Measurements from ENCODE around the gene INPP4B. TPM values are rescaled to one million over a fixed set of nuclear protein-coding genes. Genes with fewer than 3 reads are reported as not detected.

INPP4B gene
- total RNA-seq, 1 experiment from 2014 or later, result 14.3 TPM

GRCh38 chr4:142846729-142847596 is 862 bp upstream of the INPP4B start (continued):
- TF ChIP-seq TCF7L2 (IDR thresholded peaks at IDR 0.05; ENCODE audit: borderline replicate concordance, extremely low read depth, insufficient read depth, insufficient read length), result peak; percentile 40
- no peak for TF ChIP-seq EZH2phosphoT487 (IDR thresholded peaks at IDR 0.05; ENCODE audit: borderline replicate concordance)
- no peak for TF ChIP-seq ELF1 (IDR thresholded peaks at IDR 0.05; ENCODE audit: borderline replicate concordance, low read depth)
- TF ChIP-seq ZFX (IDR thresholded peaks at IDR 0.05), result no peak

DNA sequence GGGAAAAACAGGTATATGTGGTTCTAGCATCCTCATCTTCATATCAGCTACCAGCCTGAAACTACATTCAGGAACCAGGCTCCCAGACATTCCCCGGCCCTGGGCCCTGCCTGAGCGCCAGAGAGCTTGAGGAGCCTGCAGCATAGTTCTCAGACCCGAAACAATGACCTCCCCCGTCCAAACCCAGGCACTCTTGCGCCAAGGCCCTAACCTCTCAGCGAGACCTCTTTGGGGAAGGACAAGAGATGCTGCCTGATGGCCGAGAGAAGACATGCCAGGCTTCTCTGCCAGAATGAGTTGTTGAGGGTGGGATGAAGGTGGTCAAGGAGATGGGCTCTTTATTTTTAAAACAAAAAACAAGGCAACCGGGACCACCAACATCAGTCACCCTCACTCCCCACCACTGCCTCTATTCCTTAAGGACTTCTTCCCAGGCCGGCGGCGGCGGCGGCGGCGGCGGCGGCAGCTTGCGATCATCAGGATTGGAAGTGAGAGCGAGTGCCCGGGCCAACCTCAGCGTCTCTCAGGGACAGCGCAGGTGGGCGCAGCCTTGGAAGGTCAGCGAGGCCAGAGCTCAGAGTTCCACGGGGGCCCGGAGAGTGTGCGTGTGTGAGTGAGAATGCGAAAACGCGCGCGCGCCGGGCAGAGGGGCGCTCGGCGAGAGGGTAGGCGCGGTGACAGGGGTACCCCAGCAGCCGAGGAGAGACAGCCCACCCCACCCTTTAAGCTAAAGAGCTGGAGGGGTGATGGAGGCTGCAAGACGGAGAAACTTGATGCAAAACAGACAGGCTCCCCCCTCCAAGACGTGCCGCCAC is 601 bp downstream of the INPP4B start:
- POLR2A ChIA-PET, result no interaction called here
- H3K9me2 ChIP-seq (ENCODE audit: insufficient read depth), result no peaks in the 10 kb centered on the region
- peak overlapping the region; percentile 65 for H3K27ac ChIP-seq (ENCODE audit: low read depth, low read length)
- RAD21 ChIA-PET (ENCODE audit: low non-redundant PET in 1 of 2, low total read pairs in 2 of 2, uncharacterized antibody in 2 of 2, unreplicated experiment in 2 of 2), result no interaction called here
- H3K9ac ChIP-seq (ENCODE audit: low read length), result peak overlapping the region; percentile 41
- H4K20me1 ChIP-seq (ENCODE audit: insufficient read depth), result no peaks in the 10 kb centered on the region
- ATAC-seq, result peak; percentile 28
- H2AFZ ChIP-seq (ENCODE audit: low read depth, low read length, poor library complexity, severe bottlenecking), result peak overlapping the region; percentile 93
- no peaks in the 10 kb centered on the region for H3K9me3 ChIP-seq (ENCODE audit: control insufficient read depth in 1 of 2, insufficient read depth in 1 of 2, low read depth in 1 of 2, low read length in 2 of 2)
- peaks cover 3 to 17% of the 10 kb centered on the region in 2 experiments; a peak in 3 of 4 replicates for H3K4me1 ChIP-seq (ENCODE audit: control insufficient read depth in 1 of 2, insufficient read depth in 2 of 2, low read length in 2 of 2)
- no peaks in the 10 kb centered on the region for H3K27me3 ChIP-seq (ENCODE audit: insufficient read depth, low read length)
- intact Hi-C loops (cut with micrococcal nuclease), result loop anchor here (2.0 to 10.0 kb wide), 7 partner anchors 493 to 1981 kb away; no protein-coding TSS in a partner anchor
- peak overlapping the region; percentile 98 for H3K4me2 ChIP-seq (ENCODE audit: low read length)
- DNase-seq (ENCODE audit: low read depth, low spot score), result no peak
- no peaks in the 10 kb centered on the region for H3K36me3 ChIP-seq (ENCODE audit: control insufficient read depth in 1 of 2, insufficient read depth in 2 of 2, low read length in 2 of 2)
- peak overlapping the region; percentile 63 to 69 for H3K4me3 ChIP-seq (replicated peaks in 1 of 2; ENCODE audit: low read depth in 1 of 2, low read length in 2 of 2)
- BruUV-seq (replicated peaks), result no TSS peak
- CTCF ChIA-PET, result interaction anchor here (0.8 to 1.3 kb wide), 2 partner anchors 37 to 717 kb away, joined by 3 to 4 read pairs; no protein-coding TSS in a partner anchor
- H3K79me2 ChIP-seq (ENCODE audit: insufficient read depth, low read length), result no peaks in the 10 kb centered on the region
- TF ChIP-seq CBX3 (IDR thresholded peaks at IDR 0.05; ENCODE audit: low read depth), result no peak
- TF ChIP-seq ZBTB33 (IDR thresholded peaks at IDR 0.05; ENCODE audit: extremely low read depth, insufficient replicate concordance, low read length), result no peak
- TF ChIP-seq, protein P1, sequence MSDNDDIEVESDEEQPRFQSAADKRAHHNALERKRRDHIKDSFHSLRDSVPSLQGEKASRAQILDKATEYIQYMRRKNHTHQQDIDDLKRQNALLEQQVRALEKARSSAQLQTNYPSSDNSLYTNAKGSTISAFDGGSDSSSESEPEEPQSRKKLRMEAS (IDR thresholded peaks at IDR 0.05), result no peak
- TF ChIP-seq, protein P2, sequence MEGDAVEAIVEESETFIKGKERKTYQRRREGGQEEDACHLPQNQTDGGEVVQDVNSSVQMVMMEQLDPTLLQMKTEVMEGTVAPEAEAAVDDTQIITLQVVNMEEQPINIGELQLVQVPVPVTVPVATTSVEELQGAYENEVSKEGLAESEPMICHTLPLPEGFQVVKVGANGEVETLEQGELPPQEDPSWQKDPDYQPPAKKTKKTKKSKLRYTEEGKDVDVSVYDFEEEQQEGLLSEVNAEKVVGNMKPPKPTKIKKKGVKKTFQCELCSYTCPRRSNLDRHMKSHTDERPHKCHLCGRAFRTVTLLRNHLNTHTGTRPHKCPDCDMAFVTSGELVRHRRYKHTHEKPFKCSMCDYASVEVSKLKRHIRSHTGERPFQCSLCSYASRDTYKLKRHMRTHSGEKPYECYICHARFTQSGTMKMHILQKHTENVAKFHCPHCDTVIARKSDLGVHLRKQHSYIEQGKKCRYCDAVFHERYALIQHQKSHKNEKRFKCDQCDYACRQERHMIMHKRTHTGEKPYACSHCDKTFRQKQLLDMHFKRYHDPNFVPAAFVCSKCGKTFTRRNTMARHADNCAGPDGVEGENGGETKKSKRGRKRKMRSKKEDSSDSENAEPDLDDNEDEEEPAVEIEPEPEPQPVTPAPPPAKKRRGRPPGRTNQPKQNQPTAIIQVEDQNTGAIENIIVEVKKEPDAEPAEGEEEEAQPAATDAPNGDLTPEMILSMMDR (IDR thresholded peaks at IDR 0.05 in 2 of 3, conservative IDR thresholded peaks at IDR 0.05 in 1 of 3; ENCODE audit: borderline replicate concordance in 1 of 3, insufficient read depth in 1 of 3, low read depth in 2 of 3, low read length in 2 of 3), result no peak
- TF ChIP-seq ZFX (IDR thresholded peaks at IDR 0.05), result no peak
- TF ChIP-seq EGR1 (IDR thresholded peaks at IDR 0.05; ENCODE audit: low read depth), result no peak
- no peak for TF ChIP-seq JUND (IDR thresholded peaks at IDR 0.05)
- no peak for TF ChIP-seq POLR2A (IDR thresholded peaks at IDR 0.05; ENCODE audit: borderline replicate concordance, extremely low read depth, insufficient read depth, insufficient read length)
- TF ChIP-seq EZH2 (IDR thresholded peaks at IDR 0.05), result no peak
- TF ChIP-seq SIN3A (IDR thresholded peaks at IDR 0.05; ENCODE audit: low read depth), result no peak
- TF ChIP-seq FOSL1 (IDR thresholded peaks at IDR 0.05; ENCODE audit: low read depth), result no peak
- no peak for TF ChIP-seq YY1 (IDR thresholded peaks at IDR 0.05; ENCODE audit: extremely low read depth, insufficient replicate concordance, low read depth, low read length)
- no peak for TF ChIP-seq POLR2AphosphoS5 (IDR thresholded peaks at IDR 0.05; ENCODE audit: low read depth, low read length)
- no peak for TF ChIP-seq RAD21 (IDR thresholded peaks at IDR 0.05; ENCODE audit: low read depth)
- TF ChIP-seq SP1 (IDR thresholded peaks at IDR 0.05; ENCODE audit: low read depth), result no peak
- no peak for TF ChIP-seq ZNF274 (IDR thresholded peaks at IDR 0.05; ENCODE audit: low read depth, low read length)
- TF ChIP-seq EZH2phosphoT487 (IDR thresholded peaks at IDR 0.05; ENCODE audit: borderline replicate concordance), result no peak
